HTR-8/SVneo (cell line): ENCODE data around the gene FOCAD.

Source experiments
- DNase-seq: peaks from one replicate; pipeline ENCODE4 v3.0.0; 2011; ENCODE audit warnings: low spot score, mixed read lengths; ENCODE audit not compliant: insufficient read length
- FAIRE-seq: peaks from 2 replicates; lab custom pipeline; 2011; peaks lifted over from hg19 to GRCh38; lab: Jason Lieb, UNC

FOCAD gene

GRCh38 chr9:20990867-20991266 lies 306.8 kb downstream of the FOCAD start:
- FAIRE-seq = no peak
- no peak for DNase-seq

- FAIRE-seq (no peak), DNase-seq (no peak)
Observed at GRCh38 chr9:20994486-20994885, 310.4 kb downstream of the FOCAD start.

DNA sequence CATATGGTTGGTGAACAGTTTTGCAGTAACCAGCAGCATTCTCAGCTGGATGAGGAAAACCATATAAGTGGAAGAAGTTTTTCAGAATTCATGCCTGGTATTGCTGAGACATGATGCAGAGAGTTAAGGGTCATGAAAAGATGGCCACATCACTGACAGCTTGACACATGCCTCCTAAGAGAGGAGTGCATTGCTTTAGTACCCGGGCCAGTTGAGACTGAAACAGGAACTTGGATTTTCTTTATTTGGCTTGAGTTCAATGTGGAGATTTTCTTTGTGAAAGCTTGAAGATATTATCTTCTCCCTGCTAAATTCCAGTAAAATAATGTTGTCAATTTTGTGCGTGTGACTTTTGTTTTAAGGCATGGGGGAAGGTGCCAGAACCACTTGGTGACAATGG lies 311.6 kb downstream of the FOCAD start:
- FAIRE-seq (no peak), DNase-seq (no peak)

- no peak for DNase-seq
- no peak for FAIRE-seq
Observed at GRCh38 chr9:20996809-20997208, 312.8 kb downstream of the FOCAD start.

GRCh38 chr9:20997503-20998076 lies 313.5 kb downstream of the FOCAD start:
- DNase-seq (no peak), FAIRE-seq (no peak)

GRCh38 chr9:21001581-21001980 lies 317.5 kb downstream of the FOCAD start:
- DNase-seq (no peak), FAIRE-seq (no peak)

- no peak for FAIRE-seq
- no peak for DNase-seq
Observed at GRCh38 chr9:21002040-21002439, 318.0 kb downstream of the FOCAD start.

DNA sequence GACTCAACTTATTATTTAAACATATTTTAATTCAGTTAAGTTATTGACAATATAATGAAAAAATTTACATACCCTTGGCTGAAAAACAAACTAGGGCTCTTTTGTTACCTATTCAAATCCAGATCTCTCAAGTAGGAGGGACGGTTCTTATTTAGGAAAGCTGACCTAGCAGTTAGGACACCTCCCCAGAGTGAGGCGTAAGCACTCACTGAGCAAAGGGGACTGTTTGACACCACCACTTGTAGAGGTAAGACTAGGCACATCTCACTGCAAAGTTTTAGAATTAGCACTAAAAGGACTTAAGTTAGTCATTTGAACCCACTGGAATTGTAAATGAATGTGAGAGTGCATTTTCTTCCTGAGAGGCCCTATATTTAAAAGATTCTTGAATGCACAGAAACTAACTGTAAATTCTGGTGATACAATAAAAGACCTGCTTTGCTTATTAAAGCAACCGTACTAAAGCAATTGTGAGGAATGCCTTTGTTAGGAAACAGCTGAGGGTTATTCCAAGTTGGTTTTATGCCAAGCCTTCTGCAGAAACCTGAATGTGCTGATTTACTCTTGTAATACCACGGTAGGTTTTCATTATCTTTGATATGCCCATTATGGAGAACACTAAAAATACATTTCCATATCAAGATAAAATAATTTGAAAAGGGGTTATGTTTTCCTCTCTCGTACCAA lies 331.2 kb downstream of the FOCAD start:
- no peak for DNase-seq
- no peak for FAIRE-seq

- no peak for DNase-seq
- no peak for FAIRE-seq
Observed at GRCh38 chr9:21015995-21016394, 331.9 kb downstream of the FOCAD start.

GRCh38 chr9:21016701-21017491 lies 332.8 kb downstream of the FOCAD start:
- DNase-seq (no peak), FAIRE-seq (no peak)

DNA sequence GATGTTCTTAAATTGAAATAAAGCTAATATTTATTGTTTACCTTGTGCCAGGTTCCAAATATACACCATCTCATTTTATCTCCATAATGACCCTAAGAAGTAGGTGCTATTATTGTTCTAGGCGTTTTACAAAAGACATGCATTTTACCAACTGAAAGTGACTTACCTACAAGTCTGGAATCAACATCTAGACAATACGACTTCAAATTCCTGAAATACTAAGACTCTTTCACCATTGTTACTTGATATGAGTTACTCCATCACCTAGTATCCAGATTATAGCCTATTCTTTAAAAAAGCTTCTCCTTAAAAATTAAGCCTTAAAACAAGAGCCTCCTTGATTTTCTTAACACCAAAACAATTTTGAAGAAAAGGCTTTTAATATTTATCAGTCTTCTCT lies 334.1 kb downstream of the FOCAD start:
- DNase-seq = no peak
- FAIRE-seq = no peak

DNA sequence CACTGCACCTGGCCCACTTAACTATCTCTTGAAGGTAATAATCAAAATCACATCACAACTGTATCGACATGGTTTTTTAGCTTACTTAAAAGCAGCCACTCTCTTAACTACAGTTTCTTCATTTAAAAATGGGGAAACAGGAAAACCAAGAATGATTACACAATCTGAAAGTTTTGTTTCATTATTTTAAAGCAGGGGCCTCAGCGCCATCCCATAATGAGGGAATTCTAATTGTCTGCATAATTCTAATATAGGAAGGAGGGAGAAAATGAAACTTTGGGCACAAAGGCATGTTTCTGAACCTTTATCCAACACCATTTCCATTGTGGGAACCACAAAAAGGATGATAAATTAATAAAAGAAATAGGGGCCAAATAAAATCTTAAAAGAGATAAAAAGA lies 339.8 kb downstream of the FOCAD start:
- DNase-seq (no peak), FAIRE-seq (no peak)

- DNase-seq = no peak
Observed at GRCh38 chr9:21027295-21027694, 343.2 kb downstream of the FOCAD start.

GRCh38 chr9:21028466-21028865 lies 344.4 kb downstream of the FOCAD start:
- no peak for FAIRE-seq
- DNase-seq = no peak

More at GRCh38 chr9:21027295-21027694, 343.2 kb downstream of the FOCAD start:
- FAIRE-seq = no peak

DNA sequence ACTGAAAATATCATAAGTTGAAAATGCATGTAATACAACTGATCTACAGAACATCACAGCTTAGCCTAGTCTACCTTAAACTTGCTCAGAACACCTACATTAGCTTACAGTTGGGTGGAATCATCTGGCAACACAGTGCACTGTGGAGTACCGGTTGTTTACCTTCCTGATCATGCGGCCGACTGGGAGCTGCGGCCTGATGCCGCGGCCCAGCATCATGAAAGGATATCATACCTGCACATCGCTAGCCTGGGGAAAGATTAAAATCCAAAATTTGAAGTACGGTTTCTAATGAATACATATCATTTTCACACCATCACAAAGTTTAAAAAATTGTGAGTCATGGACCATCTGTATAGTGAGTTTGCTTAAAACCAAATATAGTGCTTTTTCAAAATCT lies 345.6 kb downstream of the FOCAD start:
- FAIRE-seq (no peak), DNase-seq (no peak)

DNA sequence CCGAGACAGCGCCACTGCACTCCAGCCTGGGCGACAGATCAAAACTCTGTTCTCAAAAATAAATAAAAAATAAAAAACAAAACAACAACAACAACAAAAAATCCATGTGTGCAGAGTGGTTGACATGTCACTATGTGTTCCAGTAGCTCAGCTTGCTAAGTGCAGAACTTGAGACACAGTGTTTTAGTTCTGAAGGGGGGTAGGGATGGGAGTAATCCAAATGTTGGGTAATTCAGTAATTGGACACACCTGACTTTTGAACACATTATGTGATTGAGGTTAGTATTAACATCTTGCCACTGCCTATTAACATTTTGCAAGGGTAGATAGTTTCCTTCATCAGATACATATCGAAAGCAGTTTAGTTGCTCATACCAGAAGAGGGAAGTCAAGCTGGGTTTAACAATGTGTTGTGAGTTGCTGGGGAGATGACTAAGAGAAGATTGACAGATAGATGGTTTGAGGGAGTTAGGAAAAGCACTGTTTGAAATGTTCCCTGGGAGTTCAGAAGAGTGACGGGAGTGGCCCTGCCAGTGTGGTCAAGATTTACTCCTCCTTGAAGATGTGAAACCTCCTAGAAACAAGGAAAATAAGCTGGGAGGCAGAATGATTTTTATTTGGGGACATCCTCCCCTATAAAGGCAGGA lies 346.5 kb downstream of the FOCAD start:
- no peak for DNase-seq
- FAIRE-seq = no peak

DNA sequence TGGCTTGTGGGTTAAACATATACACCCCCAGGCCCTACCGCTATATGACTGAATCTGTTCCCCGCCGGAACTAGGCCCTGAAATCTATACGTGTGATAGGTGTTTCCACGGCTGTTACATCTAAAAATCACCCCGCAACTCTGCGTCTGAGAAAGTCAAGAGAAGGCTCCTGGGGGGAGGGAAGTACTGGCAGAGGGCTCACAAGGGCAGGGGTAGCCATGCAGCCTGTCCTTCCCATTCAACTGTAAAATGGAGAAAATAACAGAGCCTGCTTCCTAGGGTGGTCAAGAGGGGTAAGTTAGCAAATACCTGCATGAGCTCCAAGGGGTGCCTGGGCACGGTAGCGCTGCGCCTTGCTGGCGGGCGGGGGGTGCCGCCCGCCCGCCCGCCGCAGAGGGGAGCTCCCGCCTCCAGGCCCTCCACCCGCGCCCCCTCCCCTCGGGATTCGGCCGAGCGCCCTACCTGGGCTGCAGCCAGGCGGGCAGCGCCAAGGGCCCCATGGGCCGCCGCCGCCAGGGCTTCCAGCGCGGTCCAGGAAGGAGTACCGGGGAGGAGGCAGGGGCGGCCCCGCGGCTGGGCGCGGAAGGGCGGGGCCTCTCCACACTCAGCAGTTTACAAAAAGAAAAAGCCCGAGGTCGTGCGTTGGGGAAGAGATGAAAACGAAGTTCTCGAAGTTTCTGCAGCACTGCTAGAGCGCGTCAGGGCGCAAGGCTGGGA lies 347.2 kb downstream of the FOCAD start, which contains the start of gene HACD4:
Gene HACD4, minus strand, starts transcription at position 550 of the 717 bp plus-strand sequence. Its CDS starts 50 bp downstream, at position 500.
- no peak for FAIRE-seq
- DNase-seq = no peak

GRCh38 chr9:21031808-21032183 lies 347.7 kb downstream of the FOCAD start:
- DNase-seq (no peak), FAIRE-seq (no peak)

- no peak for FAIRE-seq
- DNase-seq = no peak
Observed at GRCh38 chr9:21037278-21037677, 353.2 kb downstream of the FOCAD start.

GRCh38 chr9:21039302-21039701 lies 355.2 kb downstream of the FOCAD start:
- DNase-seq = no peak
- FAIRE-seq = no peak
